GM19023 (cell line): Measurements from ENCODE around the gene PLA2G1B.

ENCODE experiments used
- ATAC-seq: cut with Tn5 transposase; IDR thresholded peaks from one replicate; pipeline ENCODE4 v1.9.1; 2021; ENCODE audit warnings: mild to moderate bottlenecking, moderate library complexity; ENCODE audit not compliant: unreplicated experiment

The PLA2G1B gene

GRCh38 chr12:120327593-120327992 lies at the start of gene PLA2G1B:
Gene PLA2G1B (minus strand): TSS chr12:120327779. CDS start chr12:120327753, 26 bp downstream.
- no peak for ATAC-seq

GRCh38 chr12:120376934-120377572 lies 49.5 kb upstream of the PLA2G1B start:
- no peak for ATAC-seq

DNA sequence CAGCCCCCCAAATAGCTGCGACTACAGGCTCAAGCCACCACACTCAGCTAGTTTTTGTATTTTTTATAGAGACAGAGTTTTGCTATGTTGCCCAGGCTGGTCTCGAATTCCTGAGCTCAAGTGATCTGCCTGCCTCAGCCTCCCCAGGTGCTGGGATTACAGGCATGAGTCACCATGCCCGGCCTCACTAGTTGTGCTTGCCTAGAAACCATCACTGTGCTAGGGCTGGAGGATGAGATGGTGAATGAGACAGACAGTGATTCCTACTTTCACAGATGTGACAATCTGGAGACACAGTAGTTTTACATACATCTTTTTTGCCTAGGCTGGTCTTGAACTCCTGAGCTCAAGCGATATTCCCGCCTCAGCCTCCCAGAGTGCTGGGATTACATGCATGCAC lies 48.8 kb upstream of the PLA2G1B start:
- no peak for ATAC-seq

- ATAC-seq: no peak
Measured at GRCh38 chr12:120376009-120376408, 48.4 kb upstream of the PLA2G1B start.

DNA sequence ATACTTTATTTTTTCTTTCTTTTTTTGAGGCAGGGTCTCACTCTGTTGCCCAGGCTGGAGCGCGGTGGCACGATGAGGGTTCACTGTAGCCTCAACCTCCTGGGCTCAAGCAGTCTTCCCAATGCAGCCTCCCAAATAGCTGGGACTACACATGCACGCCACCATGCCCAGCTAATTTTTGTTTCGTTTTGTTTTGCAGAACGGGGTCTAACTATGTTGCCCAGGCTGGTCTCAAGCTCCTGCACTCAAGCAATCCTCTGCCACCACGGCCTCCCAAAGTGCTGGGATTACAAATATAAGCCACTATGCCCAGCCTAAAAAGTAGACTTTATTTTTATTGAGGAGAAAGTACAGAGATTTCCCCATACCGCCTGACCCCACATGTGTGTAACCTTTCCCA lies 46.1 kb upstream of the PLA2G1B start:
- no peak for ATAC-seq

GRCh38 chr12:120370343-120371243 lies 43.0 kb upstream of the PLA2G1B start:
- no peak for ATAC-seq

GRCh38 chr12:120369603-120370342 lies 42.2 kb upstream of the PLA2G1B start:
- no peak for ATAC-seq

GRCh38 chr12:120368789-120369602 lies 41.4 kb upstream of the PLA2G1B start, which contains the start of gene MSI1:
Gene MSI1 (minus strand): TSS chr12:120369164. CDS start chr12:120369091, 73 bp downstream.
- no peak for ATAC-seq

- ATAC-seq: no peak
Measured at GRCh38 chr12:120367924-120368788, 40.6 kb upstream of the PLA2G1B start.

DNA sequence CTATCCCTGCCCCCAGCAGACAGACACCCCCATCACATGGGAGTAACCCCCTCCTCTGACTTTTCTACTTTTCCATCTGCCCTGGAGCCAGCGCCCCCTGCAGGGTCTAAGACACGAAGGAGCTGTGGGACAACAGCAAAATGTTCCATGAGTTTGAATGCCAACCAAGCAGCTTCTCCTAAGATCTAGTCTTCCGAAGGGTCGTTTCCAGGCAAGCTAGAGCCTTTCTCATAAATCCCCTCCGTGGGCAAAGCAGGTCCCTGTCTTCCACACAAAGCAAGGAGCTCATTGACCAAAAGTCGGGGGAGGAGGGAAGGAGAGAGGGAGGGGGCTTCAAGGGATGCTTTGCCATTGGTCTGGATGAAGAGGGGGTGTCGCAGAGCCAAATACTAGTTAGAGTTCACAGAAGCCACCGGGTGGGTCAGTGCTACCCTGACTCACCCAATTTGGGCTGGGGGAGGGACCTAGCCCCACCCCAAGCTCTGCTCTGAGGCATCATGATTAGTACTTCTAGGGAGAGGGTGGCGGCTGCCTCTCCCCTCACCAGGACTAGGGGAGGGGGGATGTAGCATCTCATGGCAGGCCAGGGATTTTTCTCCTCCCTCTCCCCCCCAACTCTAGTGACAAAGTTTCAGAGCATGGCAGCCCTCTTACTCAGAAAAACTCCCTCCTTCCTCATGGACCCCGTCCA lies 39.8 kb upstream of the PLA2G1B start:
- no peak for ATAC-seq

GRCh38 chr12:120366845-120367232 lies 39.3 kb upstream of the PLA2G1B start:
- ATAC-seq: no peak

DNA sequence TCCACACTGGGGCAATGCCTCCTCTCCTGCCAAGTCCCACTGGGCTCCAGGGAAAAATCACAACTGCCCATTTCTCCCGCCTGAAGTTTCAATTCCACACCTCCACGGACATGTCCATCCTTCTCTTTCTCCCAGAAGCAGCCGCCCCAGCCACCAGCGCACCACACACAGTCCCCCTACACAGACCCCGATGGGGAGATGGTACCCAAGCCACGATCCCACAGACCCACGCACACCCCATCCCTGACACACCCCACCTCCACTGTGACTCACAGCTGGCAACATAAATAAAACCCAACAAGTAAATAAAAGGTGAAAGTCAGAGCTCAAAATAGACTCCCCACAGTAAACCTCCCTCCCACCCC lies 38.7 kb upstream of the PLA2G1B start:
- no peak for ATAC-seq

DNA sequence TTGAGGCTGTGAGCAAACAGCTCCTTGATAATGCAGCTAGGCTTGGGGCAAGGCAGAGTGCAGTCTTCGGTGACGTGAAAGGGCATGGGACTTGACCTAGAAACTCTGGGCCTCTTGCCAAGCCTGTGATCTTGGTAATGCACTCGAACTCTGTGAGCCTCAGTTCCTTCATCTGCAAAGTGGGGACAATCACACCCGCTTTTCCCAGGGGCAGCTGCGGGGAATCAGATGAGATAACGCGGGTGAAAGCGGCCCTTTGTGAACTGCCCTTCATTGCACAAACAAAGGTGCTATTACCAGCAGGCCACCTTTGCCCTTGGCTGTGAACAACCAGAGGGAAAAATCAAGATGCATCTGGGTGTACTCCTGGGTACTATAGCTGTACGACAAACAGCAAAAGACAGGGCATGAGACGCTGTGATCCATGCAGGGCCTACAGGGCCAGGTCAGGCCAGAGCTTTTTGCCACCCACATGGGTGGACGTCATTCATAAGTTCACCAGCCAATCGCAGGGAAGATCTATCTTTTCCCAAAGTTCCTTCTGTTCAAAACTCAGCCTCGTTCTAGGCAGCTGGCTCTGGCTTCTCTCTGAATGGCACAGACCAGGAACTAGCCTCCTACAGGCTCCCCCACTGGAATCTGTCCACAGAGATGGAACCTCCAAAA lies 38.2 kb upstream of the PLA2G1B start:
- ATAC-seq: no peak

DNA sequence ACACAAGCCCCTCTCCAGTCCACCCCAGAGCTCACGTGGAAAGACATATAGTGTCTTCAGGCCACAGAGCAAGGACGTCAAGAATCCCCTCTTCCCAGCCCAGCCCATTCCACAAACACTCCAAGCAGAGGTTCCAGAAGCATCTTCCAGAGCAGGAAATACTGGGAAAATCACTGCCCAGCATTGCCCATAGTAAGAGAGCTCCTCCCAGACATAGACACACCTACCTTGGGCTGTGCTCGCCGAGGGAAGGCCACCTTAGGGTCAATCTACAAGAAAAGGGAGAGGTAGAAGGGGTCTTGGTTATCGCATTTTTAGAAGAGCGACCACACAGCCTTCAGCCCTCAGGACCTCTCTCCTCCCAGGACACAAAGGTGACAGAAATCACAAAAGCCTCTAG lies 36.9 kb upstream of the PLA2G1B start:
- no peak for ATAC-seq

DNA sequence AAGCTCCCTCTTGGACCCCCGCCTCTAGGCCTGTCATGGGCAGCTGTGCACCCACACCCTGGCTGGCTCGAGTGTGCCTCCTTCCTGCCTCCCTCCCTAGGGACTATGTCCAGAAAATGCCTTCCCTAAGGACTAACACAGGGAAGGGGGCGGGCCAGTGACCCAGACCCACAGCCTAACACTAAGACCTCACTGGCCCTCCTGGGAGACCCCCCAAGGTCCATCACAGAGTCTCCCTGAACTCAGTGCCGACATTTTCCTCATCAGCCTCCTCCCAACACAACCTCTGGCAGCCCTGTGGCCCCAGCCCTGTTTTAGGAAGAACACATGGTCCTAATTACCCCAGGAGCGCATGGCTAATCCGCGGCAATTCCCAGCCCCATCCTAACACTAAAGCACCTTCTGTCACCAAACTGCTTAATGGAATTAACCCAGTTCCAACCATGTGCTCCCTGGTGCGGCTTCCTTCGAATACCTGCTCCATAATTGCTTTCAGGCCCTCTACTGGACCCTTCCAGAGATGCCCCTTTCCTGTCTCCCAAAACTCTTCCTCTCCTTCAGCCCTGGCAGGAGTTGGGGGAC lies 35.8 kb upstream of the PLA2G1B start:
- ATAC-seq: no peak

- ATAC-seq: no peak
Measured at GRCh38 chr12:120362516-120363273, 35.1 kb upstream of the PLA2G1B start.

GRCh38 chr12:120361506-120362208 lies 34.1 kb upstream of the PLA2G1B start:
- no peak for ATAC-seq
